A549 (cell line): ENCODE measurements around the gene FAM180A.

ENCODE experiments used
- CBX8 ChIP-seq: fragments of 200-600 bp; sonication (generic); IDR thresholded peaks from 2 replicates; pipeline ENCODE4 v1.6.1; 2016
- CTCF ChIP-seq: fragments of >200 bp; sonication (Bioruptor Twin); formaldehyde crosslinking; IDR thresholded peaks from 3 replicates; pipeline ENCODE4 v1.5.1; 2016
- ESRRA ChIP-seq: fragments of 150-350 bp; IDR thresholded peaks from 2 replicates; pipeline ENCODE4 v1.6.1; 2014; ENCODE audit warnings: mild to moderate bottlenecking, low read length, borderline replicate concordance
- MAFK ChIP-seq: fragments of 450-650 bp; IDR thresholded peaks from 2 replicates; pipeline ENCODE4 v1.6.1; 2014; ENCODE audit not compliant: partially characterized antibody
- PHF8 ChIP-seq: fragments of 200-600 bp; sonication (generic); IDR thresholded peaks from 2 replicates; pipeline ENCODE4 v1.6.1; 2016; ENCODE audit warnings: low read depth, mild to moderate bottlenecking, antibody characterized with exemption, moderate library complexity, borderline replicate concordance
- POLR2A ChIP-seq: IDR thresholded peaks from 2 replicates; pipeline ENCODE4 v1.6.1; 2012; ENCODE audit warnings: mild to moderate bottlenecking, low read length
- RFX5 ChIP-seq: fragments of 450-650 bp; IDR thresholded peaks from 2 replicates; pipeline ENCODE4 v1.7.1; 2014; ENCODE audit warnings: antibody characterized with exemption, mild to moderate bottlenecking, moderate library complexity

GRCh38 chr7:135744938-135745702, 3.5 kb downstream of the FAM180A start:
- no peak for TF ChIP-seq CTCF
- no peak for TF ChIP-seq PHF8
- TF ChIP-seq POLR2A: no peak
- TF ChIP-seq RFX5: no peak
- no peak for TF ChIP-seq ESRRA
- no peak for TF ChIP-seq CBX8
- TF ChIP-seq MAFK: no peak
